ENCODE measurements around the gene STK38.

DNA sequence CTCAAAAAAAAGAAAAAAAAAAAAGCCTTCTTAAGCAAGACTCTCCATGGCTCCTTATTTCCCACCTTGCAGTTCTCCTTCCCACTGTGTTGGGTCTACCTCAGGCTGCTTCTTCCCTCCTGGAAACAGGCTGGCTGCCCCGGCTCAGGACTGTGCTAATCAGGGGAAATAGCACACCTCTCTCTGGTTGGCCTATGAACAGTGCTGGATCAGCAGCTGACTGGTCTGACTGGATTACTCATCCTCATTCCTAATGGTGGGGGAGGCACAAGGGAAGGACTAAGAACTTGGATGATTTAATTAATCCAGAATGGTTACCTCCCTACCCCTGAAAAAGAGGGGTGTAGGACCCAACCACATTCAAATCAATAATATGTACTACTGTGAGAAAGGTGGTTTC is 43.0 kb upstream of the STK38 start:
- TF ChIP-seq, protein P1, sequence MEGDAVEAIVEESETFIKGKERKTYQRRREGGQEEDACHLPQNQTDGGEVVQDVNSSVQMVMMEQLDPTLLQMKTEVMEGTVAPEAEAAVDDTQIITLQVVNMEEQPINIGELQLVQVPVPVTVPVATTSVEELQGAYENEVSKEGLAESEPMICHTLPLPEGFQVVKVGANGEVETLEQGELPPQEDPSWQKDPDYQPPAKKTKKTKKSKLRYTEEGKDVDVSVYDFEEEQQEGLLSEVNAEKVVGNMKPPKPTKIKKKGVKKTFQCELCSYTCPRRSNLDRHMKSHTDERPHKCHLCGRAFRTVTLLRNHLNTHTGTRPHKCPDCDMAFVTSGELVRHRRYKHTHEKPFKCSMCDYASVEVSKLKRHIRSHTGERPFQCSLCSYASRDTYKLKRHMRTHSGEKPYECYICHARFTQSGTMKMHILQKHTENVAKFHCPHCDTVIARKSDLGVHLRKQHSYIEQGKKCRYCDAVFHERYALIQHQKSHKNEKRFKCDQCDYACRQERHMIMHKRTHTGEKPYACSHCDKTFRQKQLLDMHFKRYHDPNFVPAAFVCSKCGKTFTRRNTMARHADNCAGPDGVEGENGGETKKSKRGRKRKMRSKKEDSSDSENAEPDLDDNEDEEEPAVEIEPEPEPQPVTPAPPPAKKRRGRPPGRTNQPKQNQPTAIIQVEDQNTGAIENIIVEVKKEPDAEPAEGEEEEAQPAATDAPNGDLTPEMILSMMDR (IDR thresholded peaks at IDR 0.05; ENCODE audit: control extremely low read depth in 1 of 3, insufficient read depth in 1 of 3, low read depth in 1 of 3, low read length in 3 of 3), result no peak
- TF ChIP-seq POLR2AphosphoS5 (IDR thresholded peaks at IDR 0.05; ENCODE audit: low read depth, low read length), result no peak
- TF ChIP-seq, protein P2, sequence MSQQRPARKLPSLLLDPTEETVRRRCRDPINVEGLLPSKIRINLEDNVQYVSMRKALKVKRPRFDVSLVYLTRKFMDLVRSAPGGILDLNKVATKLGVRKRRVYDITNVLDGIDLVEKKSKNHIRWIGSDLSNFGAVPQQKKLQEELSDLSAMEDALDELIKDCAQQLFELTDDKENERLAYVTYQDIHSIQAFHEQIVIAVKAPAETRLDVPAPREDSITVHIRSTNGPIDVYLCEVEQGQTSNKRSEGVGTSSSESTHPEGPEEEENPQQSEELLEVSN (IDR thresholded peaks at IDR 0.05), result no peak

All from H1 (cell line).